GOT3 (cell line): ENCODE results near the gene MICAL3.
"Not testable (repeated sequence)": the region's sequence is repeated elsewhere in the genome, so short reads cannot be mapped to it uniquely, and the experiment has no call there.

Experiments used
- DNase-seq: peaks from one replicate; lab custom pipeline; 2025; ENCODE audit warnings: mixed read lengths; lab: John Stamatoyannopoulos, UW

MICAL3 gene

GRCh38 chr22:17780116-17780740 is 244.1 kb downstream of the MICAL3 start:
- DNase-seq = no peak

- no peak for DNase-seq
Observed at GRCh38 chr22:17779286-17780115, 244.9 kb downstream of the MICAL3 start.

GRCh38 chr22:17778412-17778976 is 245.9 kb downstream of the MICAL3 start:
- DNase-seq = no peak

GRCh38 chr22:17777717-17778044 is 246.7 kb downstream of the MICAL3 start:
- DNase-seq = no peak

- no peak for DNase-seq
Observed at GRCh38 chr22:17777005-17777716, 247.2 kb downstream of the MICAL3 start.

- DNase-seq = no peak
Observed at GRCh38 chr22:17775781-17776465, 248.4 kb downstream of the MICAL3 start.

- no peak for DNase-seq
Observed at GRCh38 chr22:17774926-17775685, 249.3 kb downstream of the MICAL3 start.

- no peak for DNase-seq
Observed at GRCh38 chr22:17774206-17774925, 250.0 kb downstream of the MICAL3 start, which contains the start of gene BID. Gene BID, minus strand, starts transcription at chr22:17774469. Its CDS starts 24,353 bp downstream, at chr22:17750116.

GRCh38 chr22:17773606-17774205 is 250.7 kb downstream of the MICAL3 start:
- no peak for DNase-seq

- no peak for DNase-seq
Observed at GRCh38 chr22:17772958-17773605, 251.3 kb downstream of the MICAL3 start.

GRCh38 chr22:17772249-17772957 is 252.0 kb downstream of the MICAL3 start:
- DNase-seq = no peak

- DNase-seq = no peak
Observed at GRCh38 chr22:17770180-17771077, 253.9 kb downstream of the MICAL3 start.

- no peak for DNase-seq
Observed at GRCh38 chr22:17769716-17770082, 254.7 kb downstream of the MICAL3 start.

- no peak for DNase-seq
Observed at GRCh38 chr22:17769013-17769715, 255.2 kb downstream of the MICAL3 start.

- DNase-seq = no peak
Observed at GRCh38 chr22:17767233-17768065, 256.9 kb downstream of the MICAL3 start.

- DNase-seq = not testable (repeated sequence)
Observed at GRCh38 chr22:17764852-17765251, 259.5 kb downstream of the MICAL3 start.
